Astrocyte (in vitro differentiated cells and primary cell): Measurements from ENCODE around the gene RAB36. TPM values are rescaled to one million over a fixed set of nuclear protein-coding genes. Genes with fewer than 3 reads are reported as not detected.

Source experiments
- DNase-seq: peaks from one replicate; pipeline ENCODE4 v3.0.0-alpha.2; 2010; ENCODE audit warnings: low read depth
- FAIRE-seq: peaks from 2 replicates; lab custom pipeline; 2011; peaks lifted over from hg19 to GRCh38; lab: Jason Lieb, UNC
- H2AFZ ChIP-seq: 2 replicates; pipeline ENCODE4 v1.6.0; 2012; ENCODE audit warnings: low read depth, low read length, inconsistent platforms
- H3K27ac ChIP-seq: 2 replicates; pipeline ENCODE4 v1.5.1; 2011; ENCODE audit warnings: low read depth, low read length, inconsistent platforms
- H3K27me3 ChIP-seq: 2 replicates; pipeline ENCODE4 v1.6.0; 2011; ENCODE audit warnings: low read length, inconsistent platforms; ENCODE audit not compliant: insufficient read depth
- H3K36me3 ChIP-seq: 2 replicates; pipeline ENCODE4 v1.5.1; 2011; ENCODE audit warnings: low read length, inconsistent platforms; ENCODE audit not compliant: insufficient read depth
- H3K4me1 ChIP-seq: 2 replicates; pipeline ENCODE4 v1.5.1; 2011; ENCODE audit warnings: low read length, inconsistent platforms; ENCODE audit not compliant: insufficient read depth
- H3K4me2 ChIP-seq: 2 replicates; pipeline ENCODE4 v1.6.0; 2012; ENCODE audit warnings: low read length, inconsistent platforms
- H3K4me3 ChIP-seq: 2 replicates; pipeline ENCODE4 v1.5.1; 2011; ENCODE audit warnings: low read depth, mild to moderate bottlenecking, low read length, inconsistent platforms; ENCODE audit not compliant: insufficient read depth
- H3K79me2 ChIP-seq: 2 replicates; pipeline ENCODE4 v1.6.0; 2012; ENCODE audit warnings: mild to moderate bottlenecking, low read length, inconsistent platforms; ENCODE audit not compliant: insufficient read depth
- H3K9ac ChIP-seq: 2 replicates; pipeline ENCODE4 v1.6.0; 2012; ENCODE audit warnings: mild to moderate bottlenecking, low read length, inconsistent platforms
- H3K9me3 ChIP-seq: 2 replicates; pipeline ENCODE4 v1.5.1; 2012; ENCODE audit warnings: low read depth, mild to moderate bottlenecking, low read length, inconsistent platforms; ENCODE audit not compliant: insufficient read depth
- H4K20me1 ChIP-seq: 2 replicates; pipeline ENCODE4 v1.6.0; 2012; ENCODE audit warnings: low read length, inconsistent platforms; ENCODE audit not compliant: insufficient read depth
- H3K27ac Mint-ChIP-seq: one replicate; pipeline ENCODE4 v1.8.0; 2021; ENCODE audit warnings: mild to moderate bottlenecking, mixed read lengths; ENCODE audit not compliant: unreplicated experiment
- H3K27me3 Mint-ChIP-seq: one replicate; pipeline ENCODE4 v1.8.0; 2021; ENCODE audit warnings: low read depth, mixed read lengths; ENCODE audit not compliant: unreplicated experiment
- H3K36me3 Mint-ChIP-seq: one replicate; pipeline ENCODE4 v1.8.0; 2021; ENCODE audit warnings: low read depth, mixed read lengths; ENCODE audit not compliant: unreplicated experiment
- H3K4me1 Mint-ChIP-seq: one replicate; pipeline ENCODE4 v1.8.0; 2021; ENCODE audit warnings: low read depth, mixed read lengths; ENCODE audit not compliant: unreplicated experiment
- H3K4me3 Mint-ChIP-seq: one replicate; pipeline ENCODE4 v1.8.0; 2021; ENCODE audit warnings: mild to moderate bottlenecking, moderate library complexity, mixed read lengths; ENCODE audit not compliant: unreplicated experiment
- H3K9me3 Mint-ChIP-seq: one replicate; pipeline ENCODE4 v1.8.0; 2021; ENCODE audit warnings: mild to moderate bottlenecking, mixed read lengths; ENCODE audit not compliant: unreplicated experiment
- CTCF ChIP-seq: IDR thresholded peaks from 2 replicates; pipeline ENCODE4 v1.5.1; 2011; ENCODE audit warnings: low read depth, mild to moderate bottlenecking, inconsistent platforms, low read length, moderate library complexity; ENCODE audit not compliant: insufficient read depth
- EZH2 ChIP-seq: IDR thresholded peaks from 2 replicates; pipeline ENCODE4 v1.6.1; 2012; ENCODE audit warnings: mild to moderate bottlenecking, low read length, inconsistent platforms; ENCODE audit not compliant: insufficient read depth
- total RNA-seq: library from RNA; stranded (reverse); gene quantifications from 2 replicates; pipeline ENCODE4 v1.2.1, GENCODE V29; 2021

RAB36 gene
- total RNA-seq, 1 donor from 2014 or later = 5.2 TPM

- H3K4me3 Mint-ChIP-seq = no peak overlapping the region
- no peak overlapping the region for H3K4me3 ChIP-seq
- peaks cover 13% of the 10 kb centered on the region for H3K36me3 Mint-ChIP-seq
- H3K4me2 ChIP-seq = no peak overlapping the region
- peaks cover 12% of the 10 kb centered on the region for H3K9me3 ChIP-seq
- no peak overlapping the region for H2AFZ ChIP-seq
- no peak overlapping the region for H3K9ac ChIP-seq
- no peak overlapping the region for H3K27ac ChIP-seq
- FAIRE-seq = no peak
- peaks cover 2% of the 10 kb centered on the region for H3K4me1 Mint-ChIP-seq
- no peak overlapping the region for H3K27ac Mint-ChIP-seq
- no peaks in the 10 kb centered on the region for H3K27me3 ChIP-seq
- peaks cover 15% of the 10 kb centered on the region for H3K4me1 ChIP-seq
- DNase-seq = no peak
- no peaks in the 10 kb centered on the region for H3K36me3 ChIP-seq
- H4K20me1 ChIP-seq = no peaks in the 10 kb centered on the region
- H3K79me2 ChIP-seq = no peaks in the 10 kb centered on the region
- peaks cover 19% of the 10 kb centered on the region for H3K9me3 Mint-ChIP-seq
- TF ChIP-seq EZH2 (no peak), CTCF (no peak)
- no peaks in the 10 kb centered on the region for H3K27me3 Mint-ChIP-seq
These were observed 30.8 kb downstream of the RAB36 start for GRCh38 chr22:23175817-23176644.

- peaks cover 13% of the 10 kb centered on the region for H3K36me3 Mint-ChIP-seq
- H2AFZ ChIP-seq = no peak overlapping the region
- no peak overlapping the region for H3K27ac ChIP-seq
- H3K4me1 ChIP-seq = peaks cover 19% of the 10 kb centered on the region
- H3K27me3 Mint-ChIP-seq = no peaks in the 10 kb centered on the region
- DNase-seq (no peak), FAIRE-seq (no peak)
- peaks cover 19% of the 10 kb centered on the region for H3K9me3 Mint-ChIP-seq
- H3K27ac Mint-ChIP-seq = no peak overlapping the region
- H3K4me1 Mint-ChIP-seq = peaks cover 2% of the 10 kb centered on the region
- peaks cover 12% of the 10 kb centered on the region for H3K9me3 ChIP-seq
- no peak overlapping the region for H3K4me3 Mint-ChIP-seq
- no peaks in the 10 kb centered on the region for H3K27me3 ChIP-seq
- peaks cover 5% of the 10 kb centered on the region for H3K79me2 ChIP-seq
- H3K36me3 ChIP-seq = no peaks in the 10 kb centered on the region
- H3K4me3 ChIP-seq = no peak overlapping the region
- H3K9ac ChIP-seq = no peak overlapping the region
- TF ChIP-seq EZH2 = no peak
- TF ChIP-seq CTCF = no peak
- H3K4me2 ChIP-seq = no peak overlapping the region
- peaks cover 5% of the 10 kb centered on the region for H4K20me1 ChIP-seq
These were observed 31.4 kb downstream of the RAB36 start for GRCh38 chr22:23176645-23177027.

- Mint-ChIP-seq H3K4me3 (no peak overlapping the region), H3K4me1 (peaks cover 2% of the 10 kb centered on the region), H3K36me3 (peaks cover 13% of the 10 kb centered on the region), H3K27me3 (no peaks in the 10 kb centered on the region), H3K27ac (no peak overlapping the region), H3K9me3 (peaks cover 19% of the 10 kb centered on the region)
- H3K9ac ChIP-seq = no peak overlapping the region
- H3K4me3 ChIP-seq = no peak overlapping the region
- no peak overlapping the region for H3K27ac ChIP-seq
- H3K9me3 ChIP-seq = peaks cover 12% of the 10 kb centered on the region
- TF ChIP-seq EZH2 (no peak), CTCF (no peak)
- no peaks in the 10 kb centered on the region for H3K36me3 ChIP-seq
- FAIRE-seq (no peak), DNase-seq (no peak)
- H3K79me2 ChIP-seq = peaks cover 11% of the 10 kb centered on the region
- H3K4me2 ChIP-seq = no peak overlapping the region
- H3K4me1 ChIP-seq = peaks cover 24% of the 10 kb centered on the region
- no peaks in the 10 kb centered on the region for H3K27me3 ChIP-seq
- no peak overlapping the region for H2AFZ ChIP-seq
- peaks cover 10% of the 10 kb centered on the region for H4K20me1 ChIP-seq
These were observed 31.9 kb downstream of the RAB36 start for GRCh38 chr22:23177197-23177596.
